AG10803 (cell line): ENCODE data around the gene THRAP3.
A peak's percentile ranks its signal among the peaks of the same experiment; 100 is the strongest.
"Not testable (repeated sequence)": the region's sequence is repeated elsewhere in the genome, so short reads cannot be mapped to it uniquely, and the experiment has no call there.

Source experiments
- DNase-seq: peaks from one replicate; pipeline ENCODE4 v3.0.0; 2010; ENCODE audit warnings: low read depth
- H3K4me3 ChIP-seq: 2 replicates; pipeline ENCODE4 v1.5.1; 2011; ENCODE audit warnings: mild to moderate bottlenecking, low read length, control low read depth
- TF ChIP-seq, protein P1 (sequence below): conservative IDR thresholded peaks from 2 replicates; pipeline ENCODE4 v1.5.1; 2011; ENCODE audit warnings: mild to moderate bottlenecking, low read length, control low read depth, inconsistent platforms

The THRAP3 gene

DNA sequence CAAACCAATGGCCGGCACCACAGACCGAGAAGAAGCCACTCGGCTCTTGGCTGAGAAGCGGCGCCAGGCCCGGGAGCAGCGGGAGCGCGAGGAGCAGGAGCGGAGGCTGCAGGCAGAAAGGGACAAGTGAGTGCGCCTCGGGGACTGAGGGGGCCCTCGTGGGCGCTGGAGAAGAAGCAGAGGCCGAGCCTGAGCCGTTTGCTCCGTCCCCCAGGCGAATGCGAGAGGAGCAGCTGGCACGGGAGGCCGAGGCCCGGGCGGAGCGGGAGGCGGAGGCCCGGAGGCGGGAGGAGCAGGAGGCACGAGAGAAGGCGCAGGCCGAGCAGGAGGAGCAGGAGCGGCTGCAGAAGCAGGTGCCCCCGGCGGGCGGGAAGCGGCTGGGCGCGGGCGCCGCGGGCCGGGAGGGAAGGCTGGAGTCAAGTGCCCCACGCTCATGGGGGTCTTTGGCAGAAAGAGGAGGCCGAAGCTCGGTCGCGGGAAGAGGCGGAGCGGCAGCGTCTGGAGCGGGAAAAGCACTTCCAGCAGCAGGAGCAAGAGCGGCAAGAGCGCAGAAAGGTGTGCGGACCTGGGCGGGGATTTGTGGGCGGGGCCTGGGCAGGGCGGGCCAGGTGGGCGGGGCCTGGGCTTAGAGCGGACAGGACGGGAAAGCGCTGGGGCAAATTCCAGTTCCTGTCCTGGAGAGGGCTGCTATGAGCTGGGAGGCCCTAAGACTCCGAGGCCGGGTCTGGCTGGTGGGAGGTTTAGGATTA lies 45.6 kb upstream of the THRAP3 start:
- TF ChIP-seq, protein P1, sequence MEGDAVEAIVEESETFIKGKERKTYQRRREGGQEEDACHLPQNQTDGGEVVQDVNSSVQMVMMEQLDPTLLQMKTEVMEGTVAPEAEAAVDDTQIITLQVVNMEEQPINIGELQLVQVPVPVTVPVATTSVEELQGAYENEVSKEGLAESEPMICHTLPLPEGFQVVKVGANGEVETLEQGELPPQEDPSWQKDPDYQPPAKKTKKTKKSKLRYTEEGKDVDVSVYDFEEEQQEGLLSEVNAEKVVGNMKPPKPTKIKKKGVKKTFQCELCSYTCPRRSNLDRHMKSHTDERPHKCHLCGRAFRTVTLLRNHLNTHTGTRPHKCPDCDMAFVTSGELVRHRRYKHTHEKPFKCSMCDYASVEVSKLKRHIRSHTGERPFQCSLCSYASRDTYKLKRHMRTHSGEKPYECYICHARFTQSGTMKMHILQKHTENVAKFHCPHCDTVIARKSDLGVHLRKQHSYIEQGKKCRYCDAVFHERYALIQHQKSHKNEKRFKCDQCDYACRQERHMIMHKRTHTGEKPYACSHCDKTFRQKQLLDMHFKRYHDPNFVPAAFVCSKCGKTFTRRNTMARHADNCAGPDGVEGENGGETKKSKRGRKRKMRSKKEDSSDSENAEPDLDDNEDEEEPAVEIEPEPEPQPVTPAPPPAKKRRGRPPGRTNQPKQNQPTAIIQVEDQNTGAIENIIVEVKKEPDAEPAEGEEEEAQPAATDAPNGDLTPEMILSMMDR, result no peak
- DNase-seq, result no peak
- H3K4me3 ChIP-seq, result no peak overlapping the region

DNA sequence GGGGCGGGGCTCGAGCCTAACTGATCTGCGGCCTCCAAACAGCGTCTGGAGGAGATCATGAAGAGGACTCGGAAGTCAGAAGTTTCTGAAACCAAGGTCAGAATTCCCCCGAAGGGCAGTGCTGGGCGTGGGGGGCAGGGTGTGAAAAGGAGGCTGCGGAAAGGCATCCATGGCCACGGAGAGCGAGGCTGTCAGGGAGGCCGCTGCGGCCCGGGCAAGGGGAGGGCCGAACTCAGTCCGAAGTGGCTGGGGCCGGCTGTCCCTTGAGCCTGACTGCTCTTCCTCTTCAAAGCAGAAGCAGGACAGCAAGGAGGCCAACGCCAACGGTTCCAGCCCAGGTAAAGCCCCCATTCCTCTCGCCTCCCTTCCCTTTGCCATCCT lies 45.0 kb upstream of the THRAP3 start:
- no peak for DNase-seq
- TF ChIP-seq, protein P1, result no peak

DNA sequence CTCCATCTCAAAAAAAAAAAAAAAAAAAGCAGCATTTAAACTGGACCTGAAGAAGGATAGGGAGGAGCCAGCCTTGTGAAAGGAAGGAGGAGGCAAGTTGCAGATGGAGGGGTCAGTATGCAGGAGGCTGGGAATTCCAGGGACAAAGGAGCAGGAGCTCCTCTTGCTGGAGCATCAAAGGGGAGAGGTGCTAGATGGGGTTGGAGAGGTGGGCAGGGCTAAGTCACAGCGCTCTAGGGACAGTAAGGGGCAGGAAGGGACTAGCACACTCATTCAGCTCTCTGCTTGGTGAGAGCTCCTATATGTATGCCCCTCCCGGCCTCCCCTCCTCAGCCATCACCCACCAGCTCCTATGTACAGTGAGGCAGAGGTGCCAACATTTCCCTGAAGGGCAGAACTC lies 41.5 kb upstream of the THRAP3 start:
- DNase-seq, result no peak
- no peak overlapping the region for H3K4me3 ChIP-seq
- TF ChIP-seq, protein P1, result no peak

More for the DNA sequence above, 45.0 kb upstream of the THRAP3 start:
- H3K4me3 ChIP-seq, result no peak overlapping the region

DNA sequence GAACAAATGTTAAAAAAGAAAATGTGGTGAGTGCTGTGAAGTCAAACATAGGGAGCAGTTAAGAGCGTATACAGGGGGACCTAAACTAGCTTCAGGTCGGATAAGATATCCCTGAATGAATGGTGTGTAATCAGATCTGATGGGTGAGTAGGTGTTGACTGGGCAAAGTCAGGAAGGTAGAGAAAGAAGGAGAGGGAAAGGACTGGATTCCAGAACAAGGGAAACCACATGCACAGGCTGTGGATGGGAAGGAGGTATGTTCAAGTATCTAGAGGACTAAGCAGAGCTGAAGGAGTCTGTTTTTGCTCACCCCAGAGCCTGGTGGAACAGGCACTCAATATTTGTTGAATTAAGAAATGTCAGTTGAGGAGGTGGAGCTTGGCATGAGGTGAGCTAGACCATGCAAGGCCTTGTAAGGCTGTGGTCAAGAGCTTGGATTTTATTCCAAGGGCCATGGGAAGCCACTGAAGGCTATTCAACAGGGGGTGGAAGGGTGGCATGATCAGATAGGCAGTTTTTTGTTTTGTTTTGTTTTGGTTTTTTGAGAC lies 40.9 kb upstream of the THRAP3 start:
- DNase-seq, result peak; percentile 64
- no peak overlapping the region for H3K4me3 ChIP-seq
- TF ChIP-seq, protein P1, result no peak

DNA sequence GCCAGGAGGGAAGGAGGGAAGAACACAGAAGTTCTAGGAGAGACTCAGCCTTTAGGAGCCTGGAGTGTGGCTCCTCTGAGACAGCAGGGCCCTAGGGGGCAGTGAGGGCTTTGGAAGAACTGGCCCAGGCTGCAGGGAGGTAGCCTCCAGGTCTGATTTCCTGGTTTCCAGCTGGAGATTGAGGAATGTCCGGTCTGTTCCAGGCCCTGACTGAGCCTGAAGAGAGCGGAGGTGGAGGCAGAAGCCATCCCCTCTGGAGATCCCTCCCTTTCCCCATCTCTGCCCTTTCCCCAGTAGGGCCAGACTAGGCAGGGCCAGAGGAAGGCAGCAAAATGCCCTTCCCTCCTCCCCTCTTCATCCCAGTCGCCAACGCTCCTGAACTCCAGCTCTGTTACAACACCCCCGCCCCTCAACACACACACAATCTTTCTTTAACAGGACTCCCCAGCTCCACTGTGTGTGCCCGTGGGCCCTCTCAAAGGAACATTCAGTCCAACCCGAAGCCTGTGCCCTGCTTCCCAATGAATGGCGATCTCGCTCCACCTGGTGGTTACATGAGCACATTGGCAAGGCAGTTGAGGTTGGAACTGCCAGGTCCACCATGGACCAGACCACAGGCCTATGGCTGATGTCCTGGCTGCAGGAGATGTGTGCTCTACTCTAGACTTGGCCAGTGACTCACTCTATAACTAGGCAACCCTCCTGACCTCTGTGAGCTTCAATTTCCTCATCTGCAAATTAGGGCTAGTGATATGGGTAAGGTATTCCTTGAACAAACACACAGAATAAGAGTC lies 36.2 kb upstream of the THRAP3 start:
- no peak overlapping the region for H3K4me3 ChIP-seq
- TF ChIP-seq, protein P1, result peak; percentile 93
- peak; percentile 91 for DNase-seq

DNA sequence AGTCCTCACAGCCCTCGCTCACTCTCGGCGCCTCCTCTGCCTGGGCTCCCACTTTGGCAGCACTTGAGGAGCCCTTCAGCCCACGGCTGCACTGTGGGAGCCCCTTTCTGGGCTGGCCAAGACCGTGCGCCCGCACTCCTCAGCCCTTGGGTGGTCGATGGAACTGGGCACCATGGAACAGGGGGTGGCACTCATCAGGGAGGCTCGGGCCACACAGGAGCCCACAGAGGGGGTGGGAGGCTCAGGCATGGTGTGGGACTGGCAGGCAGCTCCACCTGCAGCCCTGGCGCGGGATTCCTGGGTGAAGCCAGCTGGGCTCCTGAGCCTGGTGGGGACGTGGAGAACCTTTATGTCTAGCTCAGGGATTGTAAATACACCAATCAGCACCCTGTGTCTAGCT lies 27.4 kb upstream of the THRAP3 start:
- DNase-seq, H3K4me3 ChIP-seq: not testable (repeated sequence)

DNA sequence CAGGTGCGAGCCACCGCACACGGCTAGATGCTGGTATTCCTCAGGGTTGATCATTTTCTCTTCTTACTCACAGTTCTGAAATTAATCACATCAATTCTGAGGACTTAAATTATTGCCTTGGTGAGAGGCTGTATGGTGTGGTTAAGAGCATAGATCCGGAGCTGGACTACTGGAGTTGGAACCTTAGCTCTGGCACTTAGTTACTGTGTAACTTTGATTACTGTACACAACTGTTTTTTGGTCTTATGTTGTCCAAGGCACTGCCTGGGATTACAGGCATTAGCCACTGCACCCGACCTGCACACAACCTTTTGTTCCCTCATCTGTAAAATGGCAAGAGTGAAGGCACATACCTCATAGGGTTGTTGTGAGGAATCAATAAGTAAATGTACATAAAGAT lies 25.6 kb upstream of the THRAP3 start:
- TF ChIP-seq, protein P1, result no peak
- no peak overlapping the region for H3K4me3 ChIP-seq
- DNase-seq, result no peak
